H1 (cell line): ENCODE results near the gene LHX5. TPM values are rescaled to one million over a fixed set of nuclear protein-coding genes. Genes with fewer than 3 reads are reported as not detected.

Experiments used
- CTCF ChIA-PET: fragments of 300-600 bp; sonication (Branson Sonifier 250); formaldehyde crosslinking; loops from one replicate; lab custom pipeline; 2021; ENCODE audit not compliant: partially characterized antibody; lab: Charles Lee
- POLR2A ChIA-PET: fragments of 300-600 bp; sonication (Branson Sonifier 250); formaldehyde crosslinking; loops from one replicate; lab custom pipeline; 2021; ENCODE audit warnings: inconsistent platforms; ENCODE audit not compliant: partially characterized antibody; lab: Charles Lee
- DNase-seq, 2 experiments: peaks; one replicate each; pipeline versions ENCODE4 v3.0.0 to v3.0.0-alpha.2; 2010 to 2022; ENCODE audit warnings: low spot score in 2 of 2, low read depth in 1 of 2, mixed read lengths in 1 of 2
- FAIRE-seq: peaks from 2 replicates; lab custom pipeline; 2011; peaks lifted over from hg19 to GRCh38; lab: Jason Lieb, UNC
- H2AFZ ChIP-seq: 2 replicates; pipeline ENCODE4 v1.8.1; 2012; ENCODE audit warnings: low read length, inconsistent platforms
- H2AK5ac ChIP-seq: 2 replicates; pipeline ENCODE4 v1.6.1; 2013; ENCODE audit warnings: low read depth, low read length
- H2BK120ac ChIP-seq: replicated peaks from 2 replicates; pipeline ENCODE3; 2013; ENCODE audit warnings: low read depth, low read length, inconsistent platforms
- H2BK12ac ChIP-seq: 2 replicates; pipeline ENCODE4 v1.6.1; 2013; ENCODE audit warnings: low read depth, low read length
- H2BK15ac ChIP-seq: 2 replicates; pipeline ENCODE4 v1.6.1; 2013; ENCODE audit warnings: low read length
- H2BK20ac ChIP-seq: 2 replicates; pipeline ENCODE4 v1.6.1; 2013; ENCODE audit warnings: low read length
- H2BK5ac ChIP-seq: 2 replicates; pipeline ENCODE4 v1.6.1; 2013; ENCODE audit warnings: low read depth, low read length
- H3K14ac ChIP-seq: 2 replicates; pipeline ENCODE4 v1.6.1; 2013; ENCODE audit warnings: inconsistent platforms; ENCODE audit not compliant: insufficient read length
- H3K18ac ChIP-seq: 2 replicates; pipeline ENCODE4 v1.6.1; 2013; ENCODE audit warnings: low read length; ENCODE audit errors: extremely low read depth
- H3K23ac ChIP-seq: 2 replicates; pipeline ENCODE4 v1.6.1; 2013; ENCODE audit warnings: inconsistent platforms; ENCODE audit not compliant: insufficient read length
- H3K23me2 ChIP-seq: 2 replicates; pipeline ENCODE4 v1.6.1; 2013; ENCODE audit warnings: low read depth, low read length
- H3K27ac ChIP-seq: 2 replicates; pipeline ENCODE4 v1.6.1; 2011; ENCODE audit warnings: low read depth, low read length, inconsistent platforms
- H3K27me3 ChIP-seq, 4 experiments: replicated peaks in 1 of 4; 1 replicate in 1 of 4; 2 replicates in 3 of 4; pipeline versions ENCODE4 v1.6.1 to v1.8.1; 2011 to 2013; ENCODE audit warnings: low read length in 3 of 4, mild to moderate bottlenecking in 3 of 4, inconsistent platforms in 2 of 4, mixed read lengths in 2 of 4, moderate library complexity in 1 of 4; ENCODE audit not compliant: control insufficient read depth in 3 of 4, insufficient read depth in 3 of 4; ENCODE audit errors: extremely low read depth in 1 of 4
- H3K36me3 ChIP-seq, 4 experiments: 2 replicates each; pipeline versions ENCODE4 v1.6.1 to v1.8.1; 2011 to 2013; ENCODE audit warnings: mild to moderate bottlenecking in 4 of 4, low read length in 3 of 4, moderate library complexity in 2 of 4, control low read depth in 1 of 4, inconsistent platforms in 1 of 4; ENCODE audit not compliant: insufficient read depth in 4 of 4, control insufficient read depth in 2 of 4
- H3K4ac ChIP-seq: replicated peaks from 2 replicates; pipeline ENCODE3; 2013; ENCODE audit warnings: low read length, low read depth, mixed read lengths, inconsistent platforms; ENCODE audit not compliant: insufficient read length
- H3K4me1 ChIP-seq, 4 experiments: replicated peaks in 1 of 4; 1 replicate in 1 of 4; 2 replicates in 3 of 4; pipeline versions ENCODE4 v1.6.1 to v1.8.1; 2011 to 2013; ENCODE audit warnings: low read length in 3 of 4, inconsistent platforms in 2 of 4, mixed read lengths in 1 of 4; ENCODE audit not compliant: insufficient read depth in 4 of 4, control insufficient read depth in 3 of 4
- H3K4me2 ChIP-seq, 2 experiments: 2 replicates each; pipeline versions ENCODE4 v1.6.1 to v1.8.1; 2011 to 2013; ENCODE audit warnings: low read depth in 2 of 2, low read length in 2 of 2, control low read depth in 1 of 2, inconsistent platforms in 1 of 2, mild to moderate bottlenecking in 1 of 2; ENCODE audit not compliant: insufficient read depth in 1 of 2
- H3K4me3 ChIP-seq, 4 experiments: fragments of 200-600, 300-600 bp in 1 of 4; sonication (generic), shearing (Covaris generic), sonication (Bioruptor Twin) in 1 of 4; 2 replicates each; pipeline versions ENCODE4 v1.5.1 to v1.8.1; 2011 to 2016; ENCODE audit warnings: low read length in 4 of 4, low read depth in 3 of 4, control low read depth in 2 of 4, inconsistent platforms in 2 of 4, mild to moderate bottlenecking in 2 of 4, mixed read lengths in 1 of 4, moderate library complexity in 1 of 4; ENCODE audit not compliant: insufficient read depth in 2 of 4; ENCODE audit errors: extremely low read depth in 1 of 4
- H3K56ac ChIP-seq: replicated peaks from 2 replicates; pipeline ENCODE3; 2013; ENCODE audit warnings: low read depth, mild to moderate bottlenecking, mixed read lengths, low read length, inconsistent platforms; ENCODE audit not compliant: insufficient read length
- H3K79me1 ChIP-seq: 2 replicates; pipeline ENCODE4 v1.6.1; 2013; ENCODE audit warnings: low read depth, low read length, control low read depth
- H3K79me2 ChIP-seq, 2 experiments: 2 replicates each; pipeline versions ENCODE4 v1.6.1 to v1.8.1; 2012 to 2013; ENCODE audit warnings: low read length in 2 of 2, mild to moderate bottlenecking in 2 of 2, inconsistent platforms in 1 of 2; ENCODE audit not compliant: insufficient read depth in 2 of 2, control insufficient read depth in 1 of 2
- H3K9ac ChIP-seq, 4 experiments: replicated peaks in 1 of 4; 1 replicate in 1 of 4; 2 replicates in 3 of 4; pipeline versions ENCODE4 v1.6.1 to v1.8.1; 2011 to 2013; ENCODE audit warnings: low read depth in 3 of 4, low read length in 3 of 4, control low read depth in 2 of 4, mild to moderate bottlenecking in 2 of 4, moderate library complexity in 2 of 4, inconsistent platforms in 1 of 4; ENCODE audit errors: extremely low read depth in 1 of 4
- H3K9me3 ChIP-seq, 2 experiments: 2 replicates each; pipeline versions ENCODE4 v1.6.1 to v1.8.1; 2012 to 2013; ENCODE audit warnings: mild to moderate bottlenecking in 2 of 2, moderate library complexity in 2 of 2, control low read depth in 1 of 2, inconsistent platforms in 1 of 2, low read depth in 1 of 2, low read length in 1 of 2, mixed read lengths in 1 of 2; ENCODE audit not compliant: insufficient read depth in 2 of 2
- H4K20me1 ChIP-seq, 2 experiments: replicated peaks in 1 of 2; 2 replicates each; pipeline versions ENCODE3 to v1.8.1; 2011 to 2013; ENCODE audit warnings: inconsistent platforms in 2 of 2, low read length in 2 of 2, mild to moderate bottlenecking in 1 of 2; ENCODE audit not compliant: insufficient read depth in 2 of 2, control insufficient read depth in 1 of 2
- H4K5ac ChIP-seq: 2 replicates; pipeline ENCODE4 v1.6.1; 2013; ENCODE audit warnings: low read length, low read depth, mixed read lengths, inconsistent platforms; ENCODE audit not compliant: insufficient read length
- H4K8ac ChIP-seq: 2 replicates; pipeline ENCODE4 v1.8.0; 2013; ENCODE audit warnings: mild to moderate bottlenecking, moderate library complexity, low read length, inconsistent platforms; ENCODE audit not compliant: insufficient read depth; ENCODE audit errors: extremely low read depth
- H4K91ac ChIP-seq: replicated peaks from 2 replicates; pipeline ENCODE3; 2013; ENCODE audit warnings: low read length, mixed read lengths, inconsistent platforms; ENCODE audit not compliant: insufficient read length
- BRCA1 ChIP-seq: IDR thresholded peaks from 2 replicates; pipeline ENCODE4 v1.6.1; 2012; ENCODE audit warnings: low read depth, low read length, improper control_type of control experiment
- TEAD4 ChIP-seq: IDR thresholded peaks from 2 replicates; pipeline ENCODE4 v1.6.1; 2012; ENCODE audit warnings: low read depth, low read length, inconsistent platforms, mixed read lengths
- WGBS, 2 experiments: shearing (Covaris generic) in 1 of 2; methylation state at CpG; one replicate each; pipeline versions ENCODE4 v1.1.6 to v1.1.7; 2013 to 2015; ENCODE audit warnings: low lambda C conversion rate in 2 of 2, mixed read lengths in 2 of 2, inconsistent platforms in 1 of 2, low coverage in 1 of 2, missing lambda C conversion rate in 1 of 2; ENCODE audit not compliant: insufficient replicate concordance in 2 of 2, insufficient coverage in 1 of 2, insufficient read length in 1 of 2; ENCODE audit errors: extremely low coverage in 1 of 2, missing lambda C conversion rate in 1 of 2; 5-methylcytosine and 5-hydroxymethylcytosine counted together
- polyA plus RNA-seq, 7 experiments: library from polyadenylated mRNA; depleted of rRNA in 3 of 7; stranded (reverse) in 5 of 7; unstranded in 2 of 7; fragments of >200 nt in 5 of 7; fragments of 200-250 nt in 2 of 7; gene quantifications; 1 replicate in 5 of 7; 2 replicates in 1 of 7; 4 replicates in 1 of 7; pipeline versions ENCODE4 v1.2.1 to v1.2.3, GENCODE V29; 2011 to 2013; ENCODE audit warnings: missing spikeins in 2 of 7, mixed read lengths in 2 of 7
- total RNA-seq: library from RNA; stranded (reverse); fragmentation: NEBNext Ultra II Directional; extraction: Animal tissue kit (Norgen Biotek cat#: 25700); gene quantifications from 2 replicates; pipeline ENCODE4 v1.2.1, GENCODE V29; 2021

Gene LHX5
- total and polyA plus RNA-seq, 2 of the 8 experiments (the other 6 are each of a cell fraction or from before 2014, with no cell fraction given): 0.47 to 1.1 TPM

DNA sequence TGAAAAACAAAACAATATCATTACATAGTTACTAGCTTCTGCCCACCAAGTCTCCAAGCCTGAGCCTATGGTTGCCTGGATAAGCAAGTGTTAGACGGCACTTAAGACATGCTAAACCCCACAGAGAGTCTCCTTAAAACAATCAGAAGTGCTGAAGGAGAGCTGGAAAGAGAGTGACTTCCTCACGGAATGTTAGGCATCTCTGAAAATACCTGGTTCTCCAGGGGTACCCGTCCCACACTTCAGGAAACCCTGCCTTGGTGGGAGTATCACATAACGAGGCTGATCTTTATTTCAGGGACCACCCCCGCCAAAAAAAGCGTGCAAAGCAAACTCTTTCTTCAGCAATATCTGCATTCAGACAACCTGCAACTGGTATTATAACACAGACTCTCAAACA, 18.3 kb downstream of the LHX5 start:
- FAIRE-seq (no peak), DNase-seq (no peak)
- H3K79me2 ChIP-seq: no peaks in the 10 kb centered on the region
- no peak overlapping the region for H3K56ac ChIP-seq
- H3K27ac ChIP-seq: no peak overlapping the region
- H3K4me1 ChIP-seq: peaks cover 0 to 3% (median 1%) of the 10 kb centered on the region in 4 experiments; a peak in 3 of 7 replicates
- no peak overlapping the region for H3K4ac ChIP-seq
- H4K20me1 ChIP-seq: no peaks in the 10 kb centered on the region
- no peak overlapping the region for H2AK5ac ChIP-seq
- H2BK5ac ChIP-seq: no peak overlapping the region
- no peaks in the 10 kb centered on the region for H3K79me1 ChIP-seq
- H2BK20ac ChIP-seq: no peak overlapping the region
- H2BK12ac ChIP-seq: no peak overlapping the region
- H3K27me3 ChIP-seq: no peaks in the 10 kb centered on the region
- no peak overlapping the region for H2BK120ac ChIP-seq
- H3K18ac ChIP-seq: no peak overlapping the region
- H3K4me3 ChIP-seq: no peak overlapping the region
- no peak overlapping the region for H4K8ac ChIP-seq
- H3K4me2 ChIP-seq: no peak overlapping the region
- TF ChIP-seq TEAD4 (0 out of 2 replicates have a peak, but pooled peaks have one; percentile 30), BRCA1 (no peak)
- POLR2A ChIA-PET: interaction anchor here (0.7 kb wide), 1 partner anchor 654 kb away, joined by 3 read pairs; no protein-coding TSS in a partner anchor
- WGBS, 2 experiments: 65% methylated on average over 6 of the region's 6 CpGs; no CpG with 5 or more reads in 1 of the 2 experiments
- H2AFZ ChIP-seq: no peak overlapping the region
- no peaks in the 10 kb centered on the region for H3K9me3 ChIP-seq
- H4K5ac ChIP-seq: no peak overlapping the region
- CTCF ChIA-PET: interaction anchor here (0.8 to 2.9 kb wide), 5 partner anchors 8 to 459 kb away, joined by 3 to 24 read pairs (median 5); no protein-coding TSS in a partner anchor
- no peak overlapping the region for H3K14ac ChIP-seq
- no peaks in the 10 kb centered on the region for H3K36me3 ChIP-seq
- no peak overlapping the region for H2BK15ac ChIP-seq
- H3K9ac ChIP-seq: no peak overlapping the region
- no peak overlapping the region for H3K23ac ChIP-seq
- H3K23me2 ChIP-seq: no peaks in the 10 kb centered on the region
- H4K91ac ChIP-seq: no peak overlapping the region
